HepG2 (cell line): ENCODE measurements around the gene LRRC3.

Experiments
- TF ChIP-seq, protein P1 (sequence below): sonication (generic); formaldehyde crosslinking; IDR thresholded peaks from 2 replicates; pipeline ENCODE4 v1.4.0; 2020; ENCODE audit warnings: missing genetic modification reagents
- TF ChIP-seq, protein P2 (sequence below): sonication (generic); formaldehyde crosslinking; IDR thresholded peaks from 2 replicates; pipeline ENCODE4 v1.5.0; 2020; ENCODE audit warnings: mild to moderate bottlenecking, missing genetic modification reagents, moderate library complexity

GRCh38 chr21:44433791-44434567 lies 21.3 kb upstream of the LRRC3 start:
- TF ChIP-seq, protein P1, sequence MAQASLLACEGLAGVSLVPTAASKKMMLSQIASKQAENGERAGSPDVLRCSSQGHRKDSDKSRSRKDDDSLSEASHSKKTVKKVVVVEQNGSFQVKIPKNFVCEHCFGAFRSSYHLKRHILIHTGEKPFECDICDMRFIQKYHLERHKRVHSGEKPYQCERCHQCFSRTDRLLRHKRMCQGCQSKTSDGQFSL (CRISPR knock-in tag): no peak
- TF ChIP-seq, protein P2, sequence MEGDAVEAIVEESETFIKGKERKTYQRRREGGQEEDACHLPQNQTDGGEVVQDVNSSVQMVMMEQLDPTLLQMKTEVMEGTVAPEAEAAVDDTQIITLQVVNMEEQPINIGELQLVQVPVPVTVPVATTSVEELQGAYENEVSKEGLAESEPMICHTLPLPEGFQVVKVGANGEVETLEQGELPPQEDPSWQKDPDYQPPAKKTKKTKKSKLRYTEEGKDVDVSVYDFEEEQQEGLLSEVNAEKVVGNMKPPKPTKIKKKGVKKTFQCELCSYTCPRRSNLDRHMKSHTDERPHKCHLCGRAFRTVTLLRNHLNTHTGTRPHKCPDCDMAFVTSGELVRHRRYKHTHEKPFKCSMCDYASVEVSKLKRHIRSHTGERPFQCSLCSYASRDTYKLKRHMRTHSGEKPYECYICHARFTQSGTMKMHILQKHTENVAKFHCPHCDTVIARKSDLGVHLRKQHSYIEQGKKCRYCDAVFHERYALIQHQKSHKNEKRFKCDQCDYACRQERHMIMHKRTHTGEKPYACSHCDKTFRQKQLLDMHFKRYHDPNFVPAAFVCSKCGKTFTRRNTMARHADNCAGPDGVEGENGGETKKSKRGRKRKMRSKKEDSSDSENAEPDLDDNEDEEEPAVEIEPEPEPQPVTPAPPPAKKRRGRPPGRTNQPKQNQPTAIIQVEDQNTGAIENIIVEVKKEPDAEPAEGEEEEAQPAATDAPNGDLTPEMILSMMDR (CRISPR knock-in tag): no peak
